H7 (cell line): ENCODE results near the gene SCIN. TPM values are rescaled to one million over a fixed set of nuclear protein-coding genes. Genes with fewer than 3 reads are reported as not detected.
"Not testable (repeated sequence)": the region's sequence is repeated elsewhere in the genome, so short reads cannot be mapped to it uniquely, and the experiment has no call there.

ENCODE experiments used
- DNase-seq: peaks from one replicate; pipeline ENCODE4 v3.0.0; 2012
- H3K27me3 ChIP-seq: 2 replicates; pipeline ENCODE4 v1.6.0; 2011; ENCODE audit warnings: mild to moderate bottlenecking, low read length; ENCODE audit not compliant: control insufficient read depth, insufficient read depth
- H3K36me3 ChIP-seq: replicated peaks from 2 replicates; pipeline ENCODE4 v1.5.1; 2011; ENCODE audit warnings: low read length; ENCODE audit not compliant: control insufficient read depth, insufficient read depth
- H3K4me3 ChIP-seq: 2 replicates; pipeline ENCODE4 v1.5.1; 2011; ENCODE audit warnings: low read depth, mild to moderate bottlenecking, control low read depth, low read length, moderate library complexity; ENCODE audit not compliant: insufficient read depth
- total RNA-seq: library from RNA; depleted of rRNA; stranded (reverse); fragments of >200 nt; shearing (Covaris generic); gene quantifications from 2 replicates; pipeline ENCODE4 v1.2.3, GENCODE V29; 2014

SCIN gene
- total RNA-seq, 1 experiment from 2014 or later: not detected

DNA sequence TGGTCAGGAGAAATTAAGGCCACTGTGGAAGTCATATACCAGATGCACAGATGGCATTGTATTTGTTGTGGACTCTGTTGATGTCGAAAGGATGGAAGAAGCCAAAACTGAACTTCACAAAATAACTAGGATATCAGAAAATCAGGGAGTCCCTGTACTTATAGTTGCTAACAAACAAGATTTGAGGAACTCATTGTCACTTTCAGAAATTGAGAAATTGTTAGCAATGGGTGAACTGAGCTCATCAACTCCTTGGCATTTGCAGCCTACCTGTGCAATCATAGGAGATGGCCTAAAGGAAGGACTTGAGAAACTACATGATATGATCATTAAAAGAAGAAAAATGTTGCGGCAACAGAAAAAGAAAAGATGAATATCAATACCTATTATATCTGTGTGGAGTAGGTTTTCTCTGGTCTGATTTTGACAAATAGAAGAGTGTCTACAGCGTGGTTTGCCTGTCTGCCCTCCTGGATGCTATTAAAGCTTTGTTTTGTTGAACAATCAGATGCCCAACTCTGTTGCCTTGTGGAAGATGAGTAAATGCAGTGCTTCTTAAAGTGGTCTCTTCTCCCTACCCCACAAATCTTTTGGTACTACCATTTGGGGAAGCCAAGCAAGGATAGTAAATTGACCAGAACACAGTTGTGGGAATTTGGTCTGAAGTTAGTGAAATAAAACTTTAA is 118.1 kb downstream of the SCIN start:
- H3K36me3 ChIP-seq, DNase-seq, H3K27me3 ChIP-seq: not testable (repeated sequence)
- H3K4me3 ChIP-seq: peak overlapping the region; percentile 23; the same call in 1 of the 2 replicates

DNA sequence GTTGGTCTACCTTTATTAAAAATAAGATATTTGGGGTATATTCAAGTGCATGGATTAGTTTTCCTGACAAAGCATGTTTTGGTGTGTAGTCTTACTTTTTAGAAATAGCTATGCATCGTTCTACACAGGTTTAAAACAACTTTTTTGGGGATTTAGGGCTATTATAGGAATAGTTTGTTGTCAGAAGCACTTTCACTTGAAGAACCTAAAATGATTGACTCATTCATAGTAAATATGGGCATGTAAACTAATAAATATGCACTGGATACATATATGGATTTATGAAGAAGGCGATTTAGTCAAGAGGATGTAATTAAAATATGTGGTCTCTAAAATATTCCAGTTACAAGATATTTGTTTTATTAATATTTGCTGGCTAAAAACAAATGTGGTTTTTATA is 118.9 kb downstream of the SCIN start:
- H3K4me3 ChIP-seq: peak overlapping the region; percentile 23

DNA sequence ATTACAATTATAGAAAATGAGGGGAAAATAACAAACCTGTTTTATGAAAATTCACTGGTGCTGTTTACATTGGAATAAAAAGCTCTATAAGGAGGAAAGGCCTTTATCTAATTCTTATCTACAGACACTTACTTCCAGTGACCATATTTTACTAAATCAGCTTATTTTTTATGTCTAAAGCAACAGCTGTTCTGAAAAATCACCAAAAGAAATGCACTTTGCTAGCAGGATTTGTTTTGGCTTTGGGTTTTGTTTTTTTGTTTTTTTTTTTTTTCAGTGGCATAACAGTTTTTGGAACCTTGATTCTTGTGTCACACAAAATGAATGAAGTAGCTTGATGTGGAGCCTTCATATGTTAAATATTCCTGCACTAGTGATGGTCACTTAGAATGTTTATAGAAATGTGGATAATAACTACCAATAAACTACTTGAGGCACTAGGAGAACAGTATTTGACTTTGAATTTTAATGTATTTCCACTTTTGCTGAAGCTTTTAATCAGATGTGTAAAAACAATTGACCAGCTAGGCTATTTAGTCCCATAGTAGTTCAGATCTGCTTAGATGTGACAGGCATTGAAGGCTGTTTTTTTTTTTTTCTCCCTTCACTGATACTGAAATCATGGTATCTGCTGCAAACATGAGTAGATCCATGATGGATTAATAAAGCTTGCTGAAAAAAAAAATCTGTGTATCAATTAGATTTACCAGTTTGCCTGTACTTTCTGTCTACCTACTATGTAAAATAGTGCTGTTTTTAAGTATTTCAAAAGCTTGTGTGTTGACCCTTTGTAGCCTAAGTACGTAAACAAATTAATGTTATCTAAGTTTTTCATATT is 119.7 kb downstream of the SCIN start:
- no peaks in the 10 kb centered on the region for H3K27me3 ChIP-seq
- no peak for DNase-seq
- no peaks in the 10 kb centered on the region; the same call in 1 of the 2 replicates for H3K36me3 ChIP-seq
- H3K4me3 ChIP-seq: peak overlapping the region; percentile 23

More for the DNA sequence above, 118.9 kb downstream of the SCIN start:
- H3K36me3 ChIP-seq: no peaks in the 10 kb centered on the region; the same call in 1 of the 2 replicates
- H3K27me3 ChIP-seq: no peaks in the 10 kb centered on the region
- DNase-seq: no peak

DNA sequence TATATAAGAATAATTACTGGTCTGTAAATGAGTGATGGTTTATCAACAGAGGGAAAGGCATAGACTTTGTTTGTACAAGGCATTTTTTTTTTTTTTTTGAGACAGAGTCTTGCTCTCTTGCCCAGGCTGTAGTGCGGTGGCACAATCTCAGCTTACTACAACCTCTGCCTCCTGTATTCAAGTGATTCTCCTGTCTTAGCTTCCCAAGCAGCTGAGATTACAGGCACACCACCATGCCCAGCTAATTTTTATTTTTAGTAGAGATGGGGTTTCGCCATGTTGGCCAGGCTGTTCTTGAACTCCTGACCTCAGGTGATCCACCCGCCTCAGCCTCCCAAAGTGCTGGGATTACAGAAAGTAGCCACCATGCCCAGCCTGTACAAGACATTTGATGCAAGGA is 120.9 kb downstream of the SCIN start:
- not testable (repeated sequence) for DNase-seq, H3K36me3 ChIP-seq, H3K4me3 ChIP-seq, H3K27me3 ChIP-seq

DNA sequence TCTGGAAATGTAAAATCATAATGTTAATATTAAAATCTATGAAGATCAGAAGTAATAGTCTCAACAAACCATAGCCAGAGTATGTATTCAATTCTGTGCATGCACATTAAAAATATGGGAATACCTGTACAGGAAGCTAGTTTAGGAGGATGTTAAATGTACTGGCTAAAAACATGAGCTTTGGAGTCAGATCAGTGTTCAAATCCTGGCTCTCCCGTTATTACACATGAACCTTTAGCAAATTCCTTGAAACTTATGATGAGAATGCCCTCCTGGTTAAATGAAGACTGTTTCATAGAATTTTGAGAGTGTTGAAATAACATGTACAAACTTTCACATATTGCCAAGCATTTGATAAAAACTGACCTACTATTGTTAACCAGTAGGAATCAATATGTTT is 121.5 kb downstream of the SCIN start:
- H3K27me3 ChIP-seq: no peaks in the 10 kb centered on the region
- no peaks in the 10 kb centered on the region; the same call in 1 of the 2 replicates for H3K36me3 ChIP-seq
- H3K4me3 ChIP-seq: no peak overlapping the region
- no peak for DNase-seq

DNA sequence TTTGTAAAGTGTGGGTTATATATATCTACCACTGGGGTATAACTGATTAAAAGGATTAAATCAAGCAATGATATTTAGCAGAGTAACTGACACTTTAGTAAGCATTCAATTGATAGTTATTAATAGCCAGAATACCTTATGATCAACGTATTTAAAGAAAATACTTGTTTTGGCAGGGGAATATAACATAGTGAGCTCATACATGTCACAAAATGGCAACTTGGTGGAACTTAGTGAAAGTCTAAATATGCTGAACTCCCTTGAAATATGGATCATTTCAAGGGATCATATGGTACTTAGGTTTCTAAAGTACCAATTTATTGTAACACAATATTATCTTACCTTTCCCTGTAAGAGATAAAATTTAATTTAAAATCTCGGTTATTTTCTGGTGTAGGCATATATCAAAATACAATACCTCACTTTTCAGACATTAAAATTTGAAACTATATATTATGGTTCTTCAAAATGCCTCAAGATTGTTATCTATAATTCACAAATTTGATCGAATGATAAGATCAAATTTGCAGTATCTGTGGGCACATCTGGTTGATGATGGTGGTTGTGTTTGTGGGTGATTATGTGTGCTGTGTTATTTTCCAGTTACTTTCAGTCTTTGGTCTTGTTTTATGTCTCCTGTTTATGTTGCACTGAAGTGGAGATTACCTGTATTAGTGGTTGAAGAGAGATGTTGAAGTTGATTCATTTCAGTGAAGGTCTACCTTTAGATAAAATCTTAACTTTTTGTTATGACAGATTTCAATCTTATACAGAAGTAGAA is 122.1 kb downstream of the SCIN start:
- Histone ChIP-seq H3K27me3 (no peaks in the 10 kb centered on the region), H3K4me3 (no peak overlapping the region), H3K36me3 (no peaks in the 10 kb centered on the region; the same call in 1 of the 2 replicates)
- no peak for DNase-seq

DNA sequence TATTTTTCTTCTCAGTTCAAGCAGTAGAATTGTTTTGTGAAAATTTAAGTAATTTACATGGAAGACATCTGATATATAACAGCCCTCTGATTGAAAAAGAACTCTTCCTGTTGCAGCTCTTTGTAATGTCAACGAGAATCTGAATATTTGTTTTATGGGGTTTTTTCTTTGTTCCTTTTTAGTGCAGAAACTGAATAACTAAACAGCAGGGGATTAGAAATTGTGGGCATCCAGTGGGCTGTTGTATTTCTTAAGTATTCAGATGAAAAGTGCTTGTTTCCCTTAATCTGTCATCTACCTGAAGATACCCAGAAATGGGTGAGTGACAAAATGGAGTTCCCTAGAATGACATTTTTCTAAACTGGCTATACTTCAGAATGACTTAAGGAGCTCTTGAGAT is 124.3 kb downstream of the SCIN start:
- DNase-seq: no peak
- no peak overlapping the region for H3K4me3 ChIP-seq
- no peaks in the 10 kb centered on the region; the same call in 1 of the 2 replicates for H3K36me3 ChIP-seq
- no peaks in the 10 kb centered on the region for H3K27me3 ChIP-seq

DNA sequence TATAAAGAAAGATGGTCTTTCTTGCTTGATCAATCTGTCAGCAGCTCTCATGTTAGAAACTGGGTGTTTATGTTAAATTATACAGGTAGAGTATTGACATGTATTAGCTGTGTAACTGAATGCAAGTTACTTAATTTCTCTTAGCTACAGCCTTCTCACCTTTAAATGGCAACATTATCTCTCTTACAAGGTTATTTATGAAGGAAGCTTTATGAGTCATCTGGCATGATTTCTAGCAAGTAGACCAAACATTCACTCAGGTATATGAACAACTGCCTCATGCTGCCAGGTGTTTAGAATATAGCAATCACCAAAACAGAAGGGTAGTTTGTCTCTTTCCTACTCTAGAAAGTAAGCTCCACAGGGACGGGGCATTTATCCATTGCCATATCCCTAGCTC is 125.4 kb downstream of the SCIN start:
- no peak overlapping the region for H3K4me3 ChIP-seq
- no peaks in the 10 kb centered on the region for H3K27me3 ChIP-seq
- DNase-seq: no peak
- no peaks in the 10 kb centered on the region; the same call in 1 of the 2 replicates for H3K36me3 ChIP-seq

DNA sequence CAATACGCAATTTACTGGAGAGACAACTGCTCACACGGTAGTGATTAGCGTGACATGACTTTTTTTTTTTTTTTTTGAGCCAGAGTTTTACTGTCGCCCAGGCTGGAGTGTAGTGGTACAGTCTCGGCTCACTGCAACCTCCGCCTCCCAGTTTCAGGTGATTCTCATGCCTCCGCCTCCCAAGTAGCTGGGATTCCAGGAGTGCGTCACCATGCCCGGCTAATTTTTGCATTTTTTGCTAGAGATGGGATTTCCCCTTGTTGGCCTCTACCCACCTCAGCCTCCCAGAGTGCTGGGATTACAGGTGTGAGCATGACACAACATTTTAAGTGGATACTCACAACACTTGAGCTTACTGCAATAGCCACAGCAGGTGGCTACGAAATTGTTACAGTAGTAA is 128.8 kb downstream of the SCIN start:
- Histone ChIP-seq H3K27me3 (no peaks in the 10 kb centered on the region), H3K36me3 (no peaks in the 10 kb centered on the region), H3K4me3 (no peak overlapping the region)
- DNase-seq: no peak

DNA sequence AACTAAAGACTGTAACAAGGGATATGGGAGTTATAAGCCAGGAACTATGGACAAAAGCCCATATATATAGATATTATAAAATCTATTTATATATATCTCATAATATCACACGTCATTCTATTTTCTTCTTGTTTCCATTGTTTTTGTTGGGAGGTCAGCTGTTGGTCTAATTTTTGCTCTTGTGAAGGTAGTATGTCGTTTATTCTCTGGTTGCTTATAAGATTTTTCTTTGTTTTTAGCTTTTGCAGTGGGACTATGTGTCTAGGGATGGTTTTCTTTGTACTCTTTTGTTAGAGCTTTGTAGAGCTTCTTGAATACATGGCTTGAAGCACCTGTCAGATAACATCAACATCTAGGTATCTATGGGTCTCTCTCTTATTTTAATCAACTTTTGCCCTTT is 130.9 kb downstream of the SCIN start:
- no peak for DNase-seq
- Histone ChIP-seq H3K4me3 (no peak overlapping the region), H3K27me3 (no peaks in the 10 kb centered on the region), H3K36me3 (no peaks in the 10 kb centered on the region)

DNA sequence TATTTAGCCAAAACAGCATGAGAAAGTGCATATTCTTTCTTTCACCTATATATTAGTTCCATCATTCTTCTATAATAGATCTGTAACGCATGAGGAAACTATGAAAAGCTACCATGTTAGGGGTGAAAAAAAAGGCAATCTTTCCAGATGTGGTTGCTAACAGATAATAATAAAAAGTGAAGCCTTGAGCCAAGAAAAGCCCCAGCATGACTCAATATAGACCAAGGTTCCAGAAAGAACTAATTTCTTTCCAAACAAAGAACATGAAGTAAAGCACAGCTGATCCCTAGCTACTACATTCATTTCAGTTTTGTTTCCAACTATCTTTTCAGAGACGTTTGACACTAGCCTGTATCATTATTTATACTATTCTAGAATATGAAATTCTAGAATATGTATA is 133.4 kb downstream of the SCIN start:
- H3K27me3 ChIP-seq: no peaks in the 10 kb centered on the region
- no peak overlapping the region for H3K4me3 ChIP-seq
- DNase-seq: no peak
- no peaks in the 10 kb centered on the region for H3K36me3 ChIP-seq

DNA sequence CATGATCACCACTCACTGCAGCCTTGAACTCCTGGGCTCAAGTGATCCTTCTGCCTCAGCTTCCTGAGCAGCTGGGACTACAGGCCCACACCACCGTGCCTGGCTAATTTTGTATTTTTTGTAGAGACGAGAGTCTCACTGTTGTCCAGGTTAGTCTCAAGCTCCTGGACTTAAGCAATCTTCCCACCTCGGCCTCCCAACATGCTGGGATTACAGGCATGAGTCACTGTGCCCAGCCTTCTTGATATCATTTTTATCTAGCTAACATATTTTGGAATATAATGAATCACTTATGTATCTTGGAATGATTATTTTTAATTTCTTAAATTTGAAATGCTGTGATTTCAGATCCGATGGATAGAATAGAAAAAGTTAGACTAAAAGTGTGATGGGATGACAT is 135.4 kb downstream of the SCIN start:
- Histone ChIP-seq H3K36me3 (no peaks in the 10 kb centered on the region), H3K27me3 (no peaks in the 10 kb centered on the region), H3K4me3 (no peak overlapping the region)
- no peak for DNase-seq

DNA sequence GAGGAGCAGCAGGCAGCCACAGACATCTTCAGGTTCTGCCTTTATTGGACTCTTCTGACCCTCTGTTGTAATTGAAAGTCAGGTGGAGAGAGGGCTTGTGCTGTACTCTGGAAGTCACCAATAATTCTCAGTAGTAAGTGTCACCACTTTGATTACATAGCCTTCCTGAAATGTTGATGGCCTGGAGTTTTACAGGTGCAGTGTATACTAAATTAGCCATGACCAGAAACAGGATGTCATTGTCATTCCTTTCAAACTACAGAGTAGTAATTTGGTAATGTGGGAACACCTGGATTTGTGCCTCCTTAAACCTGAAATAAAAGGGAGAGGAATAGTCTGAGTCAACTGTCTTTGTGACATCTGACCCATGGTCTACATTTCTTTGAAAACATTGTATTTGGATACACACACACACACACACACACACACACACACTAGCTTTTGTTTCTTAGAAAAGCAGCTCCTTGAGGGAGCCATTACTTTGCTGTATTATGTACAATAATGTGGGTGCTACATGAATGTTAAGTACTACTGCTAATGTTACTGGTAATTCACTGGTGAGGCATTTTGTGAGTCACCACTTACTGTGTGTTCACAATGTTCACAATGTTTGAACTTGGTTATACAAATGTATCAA is 136.5 kb downstream of the SCIN start:
- Histone ChIP-seq H3K4me3 (no peak overlapping the region), H3K27me3 (no peaks in the 10 kb centered on the region)

DNA sequence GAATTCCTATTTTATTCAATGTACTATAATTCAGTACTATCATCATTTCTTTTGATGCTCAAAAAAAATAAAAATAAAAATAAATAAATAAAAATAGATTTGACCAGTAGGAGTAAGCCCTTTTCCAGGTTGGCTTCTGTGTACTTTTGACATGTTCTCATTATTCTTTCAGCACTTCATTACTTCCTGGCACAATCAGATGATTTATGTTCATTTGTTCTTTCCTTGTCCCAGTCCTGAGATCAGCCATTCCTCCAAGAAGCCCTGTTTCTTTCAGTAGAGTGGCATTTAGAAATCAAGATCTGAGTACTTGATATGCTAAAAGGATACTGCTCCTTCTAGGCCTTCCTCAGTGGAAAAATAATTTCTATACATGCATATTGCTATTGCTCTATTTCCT is 137.8 kb downstream of the SCIN start:
- H3K27me3 ChIP-seq: no peaks in the 10 kb centered on the region
- DNase-seq: no peak
- no peaks in the 10 kb centered on the region for H3K36me3 ChIP-seq
- H3K4me3 ChIP-seq: no peak overlapping the region

More for the DNA sequence above, 136.5 kb downstream of the SCIN start:
- no peak for DNase-seq
- H3K36me3 ChIP-seq: no peaks in the 10 kb centered on the region
